Amniotic stem cell (primary cell): ENCODE measurements around the gene SH3BGR.

Experiments
- DNase-seq: peaks from one replicate; lab custom pipeline; 2025; lab: John Stamatoyannopoulos, UW

Gene SH3BGR

DNA sequence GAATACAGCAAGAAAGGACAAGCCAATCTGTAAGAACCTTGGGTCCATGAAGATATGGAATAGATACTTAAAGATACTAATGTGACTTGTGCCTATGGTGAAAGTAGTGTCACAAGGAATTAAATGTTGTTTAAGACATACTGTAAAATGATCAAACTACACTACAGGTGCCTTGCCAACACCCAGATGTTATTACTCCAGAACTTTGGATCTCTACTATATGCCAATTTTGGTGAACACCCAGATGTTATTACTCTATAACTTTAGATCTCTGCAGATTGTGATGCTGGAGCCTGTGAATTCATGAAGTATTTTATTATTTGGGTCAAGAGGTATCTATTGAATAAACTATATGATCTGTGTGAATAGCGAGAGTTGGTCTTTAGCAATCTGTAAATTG, 101.1 kb downstream of the SH3BGR start:
- no peak for DNase-seq

DNA sequence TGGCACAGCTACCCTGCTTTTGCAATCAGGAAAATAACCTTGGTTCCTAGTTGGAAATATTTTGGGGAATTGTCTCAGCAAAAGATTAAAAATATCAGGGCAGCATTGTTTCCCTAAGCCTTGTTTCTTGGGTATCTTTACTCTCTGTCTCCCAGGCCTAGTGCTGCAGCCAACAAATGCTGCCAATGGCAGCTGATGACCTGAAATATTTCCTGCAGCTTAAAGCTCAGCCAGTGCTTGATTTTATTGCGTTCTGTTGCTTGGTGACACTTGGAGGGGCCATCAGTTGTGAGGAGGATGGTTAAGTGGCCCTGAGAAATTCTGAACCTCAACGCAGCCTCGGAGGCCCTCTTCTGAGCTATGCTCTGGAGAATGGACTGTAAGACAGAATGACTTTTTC, 101.6 kb downstream of the SH3BGR start:
- DNase-seq: no peak

- DNase-seq: no peak
Measured at GRCh38 chr21:39555911-39556590, 104.3 kb downstream of the SH3BGR start.

DNA sequence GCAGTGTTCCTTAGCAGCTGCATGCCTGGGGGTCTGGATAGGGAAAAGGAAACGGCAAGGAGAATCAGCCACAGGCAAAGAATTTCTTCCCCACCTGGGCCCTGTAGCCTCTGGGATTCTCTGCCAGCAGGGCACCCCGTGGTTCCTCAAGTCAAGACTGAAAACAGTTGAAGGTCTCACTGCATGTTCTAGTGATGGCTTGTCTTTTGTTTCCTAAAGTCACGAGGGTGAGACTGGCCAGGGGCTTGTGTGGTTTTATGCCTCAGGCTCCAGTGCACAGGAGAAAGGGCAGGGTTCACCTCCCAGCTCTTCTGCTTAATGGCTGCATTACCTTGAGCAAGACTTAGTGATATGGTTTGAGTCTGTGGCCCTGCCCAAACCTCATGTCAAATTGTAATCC, 107.7 kb downstream of the SH3BGR start:
- DNase-seq: no peak

- no peak for DNase-seq
Measured at GRCh38 chr21:39561140-39561539, 109.4 kb downstream of the SH3BGR start.

- DNase-seq: no peak
Measured at GRCh38 chr21:39562791-39563770, 111.3 kb downstream of the SH3BGR start.

DNA sequence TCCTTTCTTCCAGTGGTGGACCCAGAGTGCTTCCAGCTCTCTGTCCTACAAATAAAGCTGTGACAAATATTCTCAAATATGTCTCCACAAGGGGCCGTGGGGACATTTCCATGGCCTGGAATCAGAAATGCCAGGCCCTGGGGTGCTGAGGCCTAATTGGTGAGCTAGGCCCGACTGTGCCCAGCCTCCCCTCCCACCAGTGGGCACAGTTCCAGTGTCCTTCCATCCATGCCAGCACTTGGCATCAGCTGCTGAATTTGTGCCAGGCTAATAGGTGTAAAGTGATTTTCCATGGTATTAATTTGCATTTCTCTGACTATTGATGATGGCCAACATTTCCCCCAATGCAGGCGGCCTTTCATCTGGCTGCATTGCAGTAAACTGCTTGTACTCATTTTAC, 112.4 kb downstream of the SH3BGR start:
- DNase-seq: no peak
